ENCODE results near the gene CEP85.

GRCh38 chr1:26287033-26287711 is 53.2 kb downstream of the CEP85 start:
- TF ChIP-seq EZH2 (IDR thresholded peaks at IDR 0.05; ENCODE audit: insufficient read depth, low read length): no peak
- no peak for TF ChIP-seq CTCF (IDR thresholded peaks at IDR 0.05; ENCODE audit: insufficient read depth, low read depth, low read length)
